Type B pancreatic cell (in vitro differentiated cells): ENCODE measurements around the gene RACK1. TPM values are rescaled to one million over a fixed set of nuclear protein-coding genes. Genes with fewer than 3 reads are reported as not detected.

Experiments
- DNase-seq: peaks from one replicate; pipeline ENCODE4 v3.0.0; 2021; ENCODE audit warnings: mixed read lengths; ENCODE audit not compliant: unreplicated experiment; ENCODE audit errors: extremely low spot score
- H3K27ac Mint-ChIP-seq: 2 replicates; pipeline ENCODE4 v1.8.0; 2021; ENCODE audit warnings: mild to moderate bottlenecking, mixed read lengths
- H3K27me3 Mint-ChIP-seq: 2 replicates; pipeline ENCODE4 v1.8.0; 2021; ENCODE audit warnings: mixed read lengths
- H3K36me3 Mint-ChIP-seq: 2 replicates; pipeline ENCODE4 v1.8.0; 2021; ENCODE audit warnings: mixed read lengths
- H3K4me1 Mint-ChIP-seq: one replicate; pipeline ENCODE4 v1.8.0; 2021; ENCODE audit warnings: mixed read lengths; ENCODE audit not compliant: unreplicated experiment
- H3K4me3 Mint-ChIP-seq: 2 replicates; pipeline ENCODE4 v1.8.0; 2021; ENCODE audit warnings: mild to moderate bottlenecking, mixed read lengths
- H3K9me3 Mint-ChIP-seq: 2 replicates; pipeline ENCODE4 v1.8.0; 2021; ENCODE audit warnings: mixed read lengths
- CTCF ChIP-seq: fragments of 200-600 bp; sonication (generic); conservative IDR thresholded peaks from 2 replicates; pipeline ENCODE4 v1.5.0; 2021; ENCODE audit warnings: antibody characterized with exemption, mild to moderate bottlenecking
- total RNA-seq: library from RNA; stranded (reverse); gene quantifications from 2 replicates; pipeline ENCODE4 v1.2.1, GENCODE V29; 2021; ENCODE audit warnings: low replicate concordance

RACK1 gene
- total RNA-seq, 1 donor from 2014 or later, result 2,055 TPM

GRCh38 chr5:181203777-181204112, 40.0 kb downstream of the RACK1 start:
- Mint-ChIP-seq H3K36me3 (no peaks in the 10 kb centered on the region), H3K27ac (no peak overlapping the region), H3K4me3 (peak overlapping the region; percentile 90), H3K4me1 (peaks cover 15% of the 10 kb centered on the region), H3K9me3 (no peaks in the 10 kb centered on the region), H3K27me3 (peaks cover 78% of the 10 kb centered on the region)
- no peak for TF ChIP-seq CTCF
- DNase-seq, result no peak

- Mint-ChIP-seq H3K27ac (no peak overlapping the region), H3K4me1 (peaks cover 15% of the 10 kb centered on the region)
Observed at GRCh38 chr5:181203093-181203711, 40.5 kb downstream of the RACK1 start.

GRCh38 chr5:181200816-181201215, 42.9 kb downstream of the RACK1 start:
- no peak overlapping the region for H3K27ac Mint-ChIP-seq
- no peak for TF ChIP-seq CTCF
- H3K36me3 Mint-ChIP-seq, result no peaks in the 10 kb centered on the region
- no peaks in the 10 kb centered on the region for H3K9me3 Mint-ChIP-seq
- H3K4me1 Mint-ChIP-seq, result peaks cover 4% of the 10 kb centered on the region
- peaks cover 67% of the 10 kb centered on the region for H3K27me3 Mint-ChIP-seq
- no peak overlapping the region for H3K4me3 Mint-ChIP-seq
- DNase-seq, result no peak

More at GRCh38 chr5:181203093-181203711, 40.5 kb downstream of the RACK1 start:
- no peaks in the 10 kb centered on the region for H3K36me3 Mint-ChIP-seq
- DNase-seq, result no peak
- H3K4me3 Mint-ChIP-seq, result peak overlapping the region; percentile 90
- no peak for TF ChIP-seq CTCF
- H3K27me3 Mint-ChIP-seq, result peaks cover 81% of the 10 kb centered on the region
- H3K9me3 Mint-ChIP-seq, result no peaks in the 10 kb centered on the region

- Mint-ChIP-seq H3K9me3 (no peaks in the 10 kb centered on the region), H3K4me1 (no peaks in the 10 kb centered on the region), H3K27me3 (peaks cover 62% of the 10 kb centered on the region), H3K27ac (no peak overlapping the region), H3K4me3 (no peak overlapping the region), H3K36me3 (no peaks in the 10 kb centered on the region)
- TF ChIP-seq CTCF, result no peak
- DNase-seq, result no peak
Observed at GRCh38 chr5:181199881-181200638, 43.6 kb downstream of the RACK1 start.

GRCh38 chr5:181198905-181199519, 44.7 kb downstream of the RACK1 start:
- H3K27ac Mint-ChIP-seq, result peak overlapping the region; percentile 32
- no peaks in the 10 kb centered on the region for H3K36me3 Mint-ChIP-seq
- no peak for TF ChIP-seq CTCF
- H3K27me3 Mint-ChIP-seq, result peaks cover 59% of the 10 kb centered on the region
- no peaks in the 10 kb centered on the region for H3K4me1 Mint-ChIP-seq
- H3K9me3 Mint-ChIP-seq, result no peaks in the 10 kb centered on the region
- DNase-seq, result no peak
- H3K4me3 Mint-ChIP-seq, result no peak overlapping the region
